ENCODE data around the gene TENT4A.

The TENT4A gene

DNA sequence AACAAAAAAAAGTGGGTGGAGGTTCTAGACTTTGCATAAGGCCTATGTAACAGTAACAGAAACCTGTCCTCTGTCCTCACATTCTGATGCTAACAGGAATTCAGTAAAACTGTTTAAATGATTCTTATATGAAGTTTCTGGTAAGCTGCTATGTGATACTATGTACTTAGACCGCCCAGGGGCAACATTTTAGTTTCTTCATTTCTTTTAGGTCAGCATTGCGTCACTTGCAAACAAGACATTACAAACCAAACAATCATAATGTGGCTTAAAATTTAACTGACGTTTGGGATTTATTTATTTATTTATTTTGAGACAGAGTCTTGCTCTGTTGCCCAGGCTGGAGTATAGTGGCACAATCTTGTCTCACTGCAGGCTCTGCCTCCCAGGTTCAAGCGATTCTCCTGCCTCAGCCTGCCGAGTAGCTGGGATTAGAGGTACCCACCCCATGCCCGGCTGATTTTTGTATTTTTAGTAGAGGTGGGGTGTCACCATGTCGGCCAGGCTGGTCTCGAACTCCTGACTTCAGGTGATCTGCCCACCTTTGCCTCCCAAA lies 44.3 kb downstream of the TENT4A start:
- TF ChIP-seq ZFX (IDR thresholded peaks at IDR 0.05), result no peak
- TF ChIP-seq, protein P1, sequence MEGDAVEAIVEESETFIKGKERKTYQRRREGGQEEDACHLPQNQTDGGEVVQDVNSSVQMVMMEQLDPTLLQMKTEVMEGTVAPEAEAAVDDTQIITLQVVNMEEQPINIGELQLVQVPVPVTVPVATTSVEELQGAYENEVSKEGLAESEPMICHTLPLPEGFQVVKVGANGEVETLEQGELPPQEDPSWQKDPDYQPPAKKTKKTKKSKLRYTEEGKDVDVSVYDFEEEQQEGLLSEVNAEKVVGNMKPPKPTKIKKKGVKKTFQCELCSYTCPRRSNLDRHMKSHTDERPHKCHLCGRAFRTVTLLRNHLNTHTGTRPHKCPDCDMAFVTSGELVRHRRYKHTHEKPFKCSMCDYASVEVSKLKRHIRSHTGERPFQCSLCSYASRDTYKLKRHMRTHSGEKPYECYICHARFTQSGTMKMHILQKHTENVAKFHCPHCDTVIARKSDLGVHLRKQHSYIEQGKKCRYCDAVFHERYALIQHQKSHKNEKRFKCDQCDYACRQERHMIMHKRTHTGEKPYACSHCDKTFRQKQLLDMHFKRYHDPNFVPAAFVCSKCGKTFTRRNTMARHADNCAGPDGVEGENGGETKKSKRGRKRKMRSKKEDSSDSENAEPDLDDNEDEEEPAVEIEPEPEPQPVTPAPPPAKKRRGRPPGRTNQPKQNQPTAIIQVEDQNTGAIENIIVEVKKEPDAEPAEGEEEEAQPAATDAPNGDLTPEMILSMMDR (conservative IDR thresholded peaks at IDR 0.05), result no peak
- H3K27ac ChIP-seq, result no peak overlapping the region

DNA sequence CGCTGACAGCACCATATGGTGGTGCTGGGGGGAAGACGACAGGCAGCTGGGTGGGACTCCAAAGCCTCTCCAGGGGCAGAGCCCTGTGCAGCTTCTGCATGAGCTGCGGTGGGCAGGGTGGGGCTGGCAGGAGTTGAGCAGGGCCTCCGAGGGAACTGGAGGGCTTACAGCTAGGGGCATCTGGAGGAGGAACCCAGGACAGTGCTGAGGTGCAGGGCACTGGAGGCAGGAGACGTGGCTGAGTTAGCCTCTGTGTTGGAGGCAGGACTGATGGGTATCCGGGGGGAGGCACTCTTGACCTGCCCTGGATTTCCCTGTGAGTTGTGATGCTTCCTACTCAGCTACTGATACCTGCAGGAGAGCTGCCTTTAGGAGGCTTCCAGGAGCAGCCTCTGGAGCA lies 45.0 kb downstream of the TENT4A start:
- H3K27ac ChIP-seq, result no peak overlapping the region
- no peak for TF ChIP-seq ZFX (IDR thresholded peaks at IDR 0.05)
- TF ChIP-seq, protein P1 (conservative IDR thresholded peaks at IDR 0.05), result no peak

DNA sequence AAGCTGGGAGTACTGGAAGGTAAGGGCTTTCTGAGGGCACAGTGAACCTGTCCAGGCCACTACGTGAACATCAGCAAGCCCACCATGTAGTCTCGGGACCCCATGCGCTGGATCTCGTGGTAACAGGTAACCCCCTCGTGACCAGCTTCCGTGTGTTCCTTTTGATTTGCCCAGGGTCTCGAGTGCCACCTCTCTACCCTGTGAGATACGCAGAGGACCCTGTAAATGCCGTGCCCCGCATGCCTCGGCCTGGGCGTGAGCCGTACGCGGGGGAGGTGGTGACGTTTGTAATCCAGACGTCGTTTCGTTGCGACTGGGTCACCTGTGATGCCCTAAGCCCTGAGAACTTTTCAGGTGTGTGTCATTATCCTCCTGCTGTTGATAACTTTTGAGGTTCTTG lies 45.5 kb downstream of the TENT4A start:
- TF ChIP-seq ZFX (IDR thresholded peaks at IDR 0.05), result no peak
- TF ChIP-seq, protein P1 (conservative IDR thresholded peaks at IDR 0.05), result no peak
- H3K27ac ChIP-seq, result no peak overlapping the region

DNA sequence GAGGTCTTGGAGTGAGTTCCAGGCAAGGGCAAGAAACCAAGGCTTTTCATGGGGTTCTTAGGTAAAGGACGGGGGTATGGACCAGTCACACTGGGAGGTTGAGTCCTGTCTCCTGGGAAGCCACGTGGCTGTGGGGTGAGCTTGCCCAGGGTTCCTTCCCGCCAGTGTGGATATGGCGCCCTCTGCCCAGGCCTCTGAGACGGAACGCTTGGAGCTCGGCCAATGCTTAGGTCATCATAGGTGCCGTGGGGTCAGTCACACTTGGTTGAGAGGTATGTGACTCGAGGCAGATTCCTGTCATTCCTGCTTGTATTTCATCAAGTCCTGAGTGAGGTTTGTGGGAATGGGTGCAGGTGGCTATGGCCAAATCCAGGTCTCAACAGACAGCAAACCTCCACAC lies 46.2 kb downstream of the TENT4A start:
- TF ChIP-seq ZFX (IDR thresholded peaks at IDR 0.05), result no peak
- TF ChIP-seq, protein P1 (conservative IDR thresholded peaks at IDR 0.05), result no peak
- H3K27ac ChIP-seq, result no peak overlapping the region

DNA sequence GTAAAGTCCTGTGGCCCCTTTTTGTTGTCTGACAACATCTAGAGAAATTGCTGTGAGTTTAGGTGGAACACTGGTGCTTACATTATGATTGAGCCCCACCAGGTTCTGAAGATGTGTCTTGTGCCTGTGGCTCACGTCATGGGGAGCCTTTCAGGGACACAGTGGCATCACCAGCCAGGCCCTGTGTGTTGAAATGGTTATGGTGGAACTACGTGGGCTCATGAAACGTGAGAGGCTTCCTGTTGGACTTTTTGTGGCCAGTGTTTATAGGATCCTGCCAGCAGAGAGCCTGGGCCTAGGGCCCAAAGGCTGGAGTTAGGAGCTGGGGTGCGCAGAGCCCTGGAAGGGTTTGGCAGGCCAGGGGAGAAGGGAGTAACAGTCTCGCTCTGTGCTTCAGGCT lies 46.8 kb downstream of the TENT4A start:
- H3K27ac ChIP-seq, result no peak overlapping the region
- TF ChIP-seq ZFX (IDR thresholded peaks at IDR 0.05), result no peak
- TF ChIP-seq, protein P1 (conservative IDR thresholded peaks at IDR 0.05), result no peak

DNA sequence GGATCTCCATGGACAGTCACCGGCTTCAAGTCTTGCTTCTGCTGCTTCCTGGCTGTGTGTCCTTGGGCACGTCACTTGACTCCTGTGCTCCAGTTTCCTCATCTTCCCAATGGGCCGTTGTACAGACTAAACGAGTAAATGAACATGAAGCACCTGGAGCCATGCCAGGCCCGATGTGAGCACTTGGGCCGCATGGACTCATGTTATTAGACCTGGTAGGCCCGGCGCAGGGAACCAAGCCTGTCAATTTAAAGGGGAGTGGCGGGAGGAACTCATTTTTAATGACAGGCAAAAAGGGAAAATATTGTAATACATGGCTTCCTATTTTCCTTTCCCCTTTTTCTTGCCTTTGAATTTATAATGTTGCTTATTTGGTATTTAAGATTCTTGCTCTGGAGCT lies 47.5 kb downstream of the TENT4A start:
- no peak for TF ChIP-seq ZFX (IDR thresholded peaks at IDR 0.05)
- TF ChIP-seq, protein P1 (conservative IDR thresholded peaks at IDR 0.05), result no peak

DNA sequence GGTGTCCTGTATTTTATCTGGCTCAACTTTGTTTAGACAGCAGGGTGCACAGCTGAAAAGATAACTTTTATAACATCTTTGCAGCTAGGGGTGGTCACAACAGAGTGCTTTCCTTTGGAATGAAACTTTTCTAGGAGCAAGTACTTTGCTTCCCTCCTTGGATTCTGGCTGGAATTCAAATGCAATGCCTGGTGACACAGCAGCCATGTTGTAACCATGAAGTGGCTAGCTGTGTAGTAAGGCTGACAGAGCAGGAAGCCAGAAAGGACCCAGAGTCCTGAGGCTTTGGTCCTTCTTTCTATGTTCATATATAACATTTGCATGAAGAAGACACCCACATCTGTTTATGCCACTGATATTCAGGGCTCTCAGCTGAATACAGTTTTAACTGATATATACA lies 48.1 kb downstream of the TENT4A start:
- no peak overlapping the region for H3K27ac ChIP-seq
- TF ChIP-seq, protein P1 (conservative IDR thresholded peaks at IDR 0.05), result no peak
- no peak for TF ChIP-seq ZFX (IDR thresholded peaks at IDR 0.05)

More for the DNA sequence above, 47.5 kb downstream of the TENT4A start:
- no peak overlapping the region for H3K27ac ChIP-seq

Measured in C4-2B (cell line).